ENCODE measurements around the gene INPP5D.

DNA sequence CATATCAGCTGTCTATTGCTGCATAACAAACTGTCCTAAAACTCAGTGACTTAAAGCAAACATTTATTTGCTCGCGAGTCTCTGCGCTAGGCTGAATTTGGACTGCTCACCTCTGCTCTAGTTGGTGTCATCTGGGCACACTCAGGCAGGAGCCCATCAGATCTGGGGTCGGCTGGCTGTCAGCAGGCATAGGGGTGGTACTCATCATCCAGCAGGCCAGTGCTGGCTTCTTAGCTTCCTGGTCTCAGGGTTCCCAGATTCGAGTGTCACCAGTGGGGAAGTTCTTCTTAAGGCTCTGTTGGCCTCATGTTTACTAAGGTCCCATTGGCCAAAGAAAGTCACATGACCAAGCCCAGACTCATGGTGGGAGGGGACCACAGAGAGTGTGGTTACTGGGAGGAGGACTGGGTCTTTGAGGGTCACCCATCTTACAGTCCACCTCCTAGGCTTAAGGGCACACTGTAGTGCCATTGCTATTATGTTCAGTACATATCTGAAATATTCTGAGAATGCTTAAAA, 119.8 kb downstream of the INPP5D start:
- TF ChIP-seq REST (IDR thresholded peaks at IDR 0.05) (no peak), JUNB (IDR thresholded peaks at IDR 0.05) (no peak)

All from A549 (cell line).